GM10266 (cell line): Measurements from ENCODE around the gene KRTAP1-1.

Experiments
- DNase-seq: peaks from one replicate; pipeline ENCODE4 v3.0.0; 2012; ENCODE audit errors: extremely low spot score
- CTCF ChIP-seq: IDR thresholded peaks from 2 replicates; pipeline ENCODE4 v1.5.1; 2012; ENCODE audit warnings: mild to moderate bottlenecking, low read depth; ENCODE audit not compliant: control insufficient read depth, insufficient read depth; ENCODE audit errors: missing control alignments

Gene KRTAP1-1

GRCh38 chr17:40993084-40993483, 48.2 kb downstream of the KRTAP1-1 start:
- no peak for TF ChIP-seq CTCF
- DNase-seq, result no peak

GRCh38 chr17:40992666-40993065, 48.6 kb downstream of the KRTAP1-1 start:
- no peak for TF ChIP-seq CTCF
- DNase-seq, result no peak
